Measurements from ENCODE around the gene PIK3AP1. TPM values are rescaled to one million over a fixed set of nuclear protein-coding genes. Genes with fewer than 3 reads are reported as not detected.

Gene PIK3AP1
- total RNA-seq, 1 experiment from 2014 or later = 3.7 TPM

- no peaks in the 10 kb centered on the region for H3K79me2 ChIP-seq (ENCODE audit: low read length)
- no TSS peak for BruUV-seq (replicated peaks)
- no peak overlapping the region for H2AFZ ChIP-seq (ENCODE audit: low read length)
- H3K27me3 ChIP-seq (ENCODE audit: low read length) = no peaks in the 10 kb centered on the region
- H3K36me3 ChIP-seq (ENCODE audit: low read depth, low read length) = no peaks in the 10 kb centered on the region
- H4K20me1 ChIP-seq (ENCODE audit: low read length) = no peaks in the 10 kb centered on the region
- H3K4me2 ChIP-seq (ENCODE audit: low read length) = no peak overlapping the region
- CTCF ChIA-PET = no interaction called here
- no peaks in the 10 kb centered on the region for H3F3A ChIP-seq (ENCODE audit: low read length, unreplicated experiment)
- H3K9me2 ChIP-seq (replicated peaks; ENCODE audit: low read length) = no peaks in the 10 kb centered on the region
- POLR2A ChIA-PET (ENCODE audit: unreplicated experiment) = no interaction called here
- H3K9ac ChIP-seq (ENCODE audit: low read length) = no peak overlapping the region
- no peaks in the 10 kb centered on the region for H3K4me1 ChIP-seq (ENCODE audit: insufficient read depth, low read length)
- H3K4me3 ChIP-seq (ENCODE audit: low read length) = no peak overlapping the region
- ATAC-seq (no peak), DNase-seq (no peak)
- H3K27ac ChIP-seq (ENCODE audit: low read length) = no peak overlapping the region
- intact Hi-C loops (cut with micrococcal nuclease) = no loop called here
- TF ChIP-seq CTCF (conservative IDR thresholded peaks at IDR 0.05; ENCODE audit: low read depth, low read length) = no peak
- no peak for TF ChIP-seq EZH2phosphoT487 (IDR thresholded peaks at IDR 0.05; ENCODE audit: borderline replicate concordance, low read length)
- TF ChIP-seq EZH2 (IDR thresholded peaks at IDR 0.05; ENCODE audit: low read length, unreplicated experiment) = no peak
- H3K9me3 ChIP-seq (ENCODE audit: low read length) = no peaks in the 10 kb centered on the region
Observed at GRCh38 chr10:96651998-96652431, 68.3 kb downstream of the PIK3AP1 start.

DNA sequence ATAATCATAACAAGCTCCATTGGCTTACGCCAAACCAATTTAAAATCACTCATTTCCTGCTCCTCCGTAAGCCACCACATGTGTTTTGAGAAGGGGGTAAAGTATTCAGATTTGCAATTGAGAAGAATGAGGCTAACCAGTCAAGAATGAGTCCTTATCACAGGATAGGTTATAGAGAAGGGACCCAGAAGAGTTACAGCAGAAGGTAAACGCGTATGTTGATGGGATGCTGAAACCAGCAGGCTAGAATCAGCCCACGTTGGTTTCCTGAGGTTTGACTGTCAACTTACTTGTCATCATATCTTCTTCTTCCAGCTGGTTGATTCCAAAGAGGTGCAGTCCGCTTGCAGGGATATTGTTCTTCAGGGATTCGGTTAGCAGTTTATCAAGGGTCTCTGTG is 69.4 kb downstream of the PIK3AP1 start:
- BruUV-seq (replicated peaks) = no TSS peak
- Histone ChIP-seq H3K27me3 (ENCODE audit: low read length) (no peaks in the 10 kb centered on the region), H2AFZ (ENCODE audit: low read length) (no peak overlapping the region), H3K79me2 (ENCODE audit: low read length) (no peaks in the 10 kb centered on the region), H3K4me2 (ENCODE audit: low read length) (no peak overlapping the region), H3F3A (ENCODE audit: low read length, unreplicated experiment) (no peaks in the 10 kb centered on the region), H3K9me3 (ENCODE audit: low read length) (no peaks in the 10 kb centered on the region), H4K20me1 (ENCODE audit: low read length) (no peaks in the 10 kb centered on the region), H3K27ac (ENCODE audit: low read length) (no peak overlapping the region), H3K4me3 (ENCODE audit: low read length) (no peak overlapping the region), H3K4me1 (ENCODE audit: insufficient read depth, low read length) (no peaks in the 10 kb centered on the region), H3K9ac (ENCODE audit: low read length) (no peak overlapping the region), H3K9me2 (replicated peaks; ENCODE audit: low read length) (no peaks in the 10 kb centered on the region), H3K36me3 (ENCODE audit: low read depth, low read length) (no peaks in the 10 kb centered on the region)
- intact Hi-C loops (cut with micrococcal nuclease) = no loop called here
- TF ChIP-seq EZH2phosphoT487 (IDR thresholded peaks at IDR 0.05; ENCODE audit: borderline replicate concordance, low read length) (no peak), CTCF (conservative IDR thresholded peaks at IDR 0.05; ENCODE audit: low read depth, low read length) (no peak), EZH2 (IDR thresholded peaks at IDR 0.05; ENCODE audit: low read length, unreplicated experiment) (no peak)
- ATAC-seq (no peak), DNase-seq (no peak)
- ChIA-PET CTCF (no interaction called here), POLR2A (ENCODE audit: unreplicated experiment) (no interaction called here)

DNA sequence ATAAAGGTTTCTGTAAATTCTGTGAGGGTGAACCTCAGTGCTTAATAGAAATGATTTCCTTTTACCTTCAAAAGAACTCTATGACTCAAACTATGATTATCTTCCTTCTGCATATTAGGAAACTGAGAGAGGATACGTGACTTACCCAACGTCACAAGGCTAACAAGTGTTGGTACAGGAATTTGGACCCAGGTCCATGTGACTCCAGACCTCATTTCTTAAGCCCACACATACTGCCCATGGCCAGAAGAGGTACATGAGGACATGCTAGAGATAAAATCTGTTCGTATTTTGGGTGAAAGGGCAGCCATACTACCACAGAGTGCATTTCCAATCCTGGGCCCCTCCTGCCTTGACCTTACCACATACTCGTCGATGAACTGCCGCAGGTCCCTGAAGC is 72.0 kb downstream of the PIK3AP1 start:
- TF ChIP-seq EZH2phosphoT487 (IDR thresholded peaks at IDR 0.05; ENCODE audit: borderline replicate concordance, low read length) = no peak
- TF ChIP-seq CTCF (conservative IDR thresholded peaks at IDR 0.05; ENCODE audit: low read depth, low read length) = no peak
- no peak for TF ChIP-seq EZH2 (IDR thresholded peaks at IDR 0.05; ENCODE audit: low read length, unreplicated experiment)
- H3K27me3 ChIP-seq (ENCODE audit: low read length) = no peaks in the 10 kb centered on the region
- intact Hi-C loops (cut with micrococcal nuclease) = no loop called here
- no peaks in the 10 kb centered on the region for H3K9me3 ChIP-seq (ENCODE audit: low read length)
- no peaks in the 10 kb centered on the region for H3K4me1 ChIP-seq (ENCODE audit: insufficient read depth, low read length)
- BruUV-seq (replicated peaks) = no TSS peak
- ChIA-PET POLR2A (ENCODE audit: unreplicated experiment) (no interaction called here), CTCF (no interaction called here)
- H3K4me2 ChIP-seq (ENCODE audit: low read length) = no peak overlapping the region
- no peaks in the 10 kb centered on the region for H3K36me3 ChIP-seq (ENCODE audit: low read depth, low read length)
- no peaks in the 10 kb centered on the region for H4K20me1 ChIP-seq (ENCODE audit: low read length)
- H3K9me2 ChIP-seq (replicated peaks; ENCODE audit: low read length) = no peaks in the 10 kb centered on the region
- ATAC-seq = no peak
- H2AFZ ChIP-seq (ENCODE audit: low read length) = no peak overlapping the region
- no peak overlapping the region for H3K27ac ChIP-seq (ENCODE audit: low read length)
- no peak for DNase-seq
- no peak overlapping the region for H3K9ac ChIP-seq (ENCODE audit: low read length)
- H3F3A ChIP-seq (ENCODE audit: low read length, unreplicated experiment) = no peaks in the 10 kb centered on the region
- H3K79me2 ChIP-seq (ENCODE audit: low read length) = no peaks in the 10 kb centered on the region
- H3K4me3 ChIP-seq (ENCODE audit: low read length) = no peak overlapping the region

Data from PC-3 (cell line).